Aorta (tissue), 5 donors: ENCODE results near the gene ZNF628. TPM values are rescaled to one million over a fixed set of nuclear protein-coding genes. Genes with fewer than 3 reads are reported as not detected.
A peak's percentile ranks its signal among the peaks of the same experiment; 100 is the strongest.

ENCODE experiments used
- ATAC-seq: fragments of 200-7000 bp; cut with Tn5 transposase; one replicate; pipeline ENCODE4 v1.9.1; 2022; ENCODE audit warnings: moderate library complexity; ENCODE audit not compliant: low FRiP score
- DNase-seq, 2 donors: peaks; one replicate each; pipeline ENCODE4 v3.0.0-alpha.2; 2020
- H3K27ac ChIP-seq, 2 donors: one replicate each; pipeline ENCODE4 v1.5.1; 2013; ENCODE audit warnings: low read length in 2 of 2, mild to moderate bottlenecking in 2 of 2, moderate library complexity in 2 of 2, control low read depth in 1 of 2, inconsistent platforms in 1 of 2, low read depth in 1 of 2
- H3K27me3 ChIP-seq, 2 donors: one replicate each; pipeline ENCODE4 v1.6.1; 2013; ENCODE audit warnings: control low read depth in 1 of 2, low read length in 1 of 2, mild to moderate bottlenecking in 1 of 2, moderate library complexity in 1 of 2; ENCODE audit not compliant: insufficient read depth in 2 of 2, control insufficient read depth in 1 of 2
- H3K36me3 ChIP-seq, 2 donors: one replicate each; pipeline ENCODE4 v1.6.1; 2013; ENCODE audit warnings: control low read depth in 1 of 2, low read length in 1 of 2, mild to moderate bottlenecking in 1 of 2; ENCODE audit not compliant: insufficient read depth in 2 of 2, control insufficient read depth in 1 of 2
- H3K4me1 ChIP-seq, 2 donors: one replicate each; pipeline ENCODE4 v1.6.1; 2013; ENCODE audit warnings: low read length in 2 of 2, control low read depth in 1 of 2, mild to moderate bottlenecking in 1 of 2, moderate library complexity in 1 of 2; ENCODE audit not compliant: insufficient read depth in 2 of 2, control insufficient read depth in 1 of 2
- H3K4me3 ChIP-seq, 2 donors: one replicate each; pipeline ENCODE4 v1.5.1; 2013; ENCODE audit warnings: low read length in 2 of 2, control low read depth in 1 of 2, mild to moderate bottlenecking in 1 of 2
- H3K9me3 ChIP-seq: one replicate; pipeline ENCODE4 v1.6.1; 2013; ENCODE audit warnings: mild to moderate bottlenecking, low read length; ENCODE audit not compliant: control insufficient read depth
- WGBS, 2 donors: extraction: QIAGEN DNeasy Blood & Tissue Kit; methylation state at CpG; one replicate each; pipeline ENCODE4 v1.1.7; 2013; 5-methylcytosine and 5-hydroxymethylcytosine counted together
- intact Hi-C, 2 donors: fragments of 100-400 bp; cut with DNase I; formaldehyde crosslinking; loops; one replicate each; pipeline versions ENCODE4 v1.14.2 to v1.15.0; 2022
- polyA plus RNA-seq, 2 donors: library from polyadenylated mRNA; stranded (reverse); fragments of 200-250 nt; gene quantifications; one replicate each; pipeline ENCODE4 v1.2.3, GENCODE V29; 2013
- total RNA-seq, 2 donors: library from RNA; stranded (reverse); fragmentation: NEBNext Ultra II Directional; extraction: Animal tissue kit (Norgen Biotek cat#: 25700); gene quantifications; one replicate each; pipeline ENCODE4 v1.2.1, GENCODE V29; 2021
- donor health status: healthy with polysubstance abuse.
- donor health status: Bipolar disorder and iron deficiency.
- donor health status: DM: no; HTN: no; CAD: no.
- donor health status: DM: no; HTN: no; CAD: no.
- donor health status: DM: yes; HTN: yes; CAD: no.

ZNF628 gene
- total and polyA plus RNA-seq, 4 donors, result 1.3 to 7.0 (median 4.5) TPM

DNA sequence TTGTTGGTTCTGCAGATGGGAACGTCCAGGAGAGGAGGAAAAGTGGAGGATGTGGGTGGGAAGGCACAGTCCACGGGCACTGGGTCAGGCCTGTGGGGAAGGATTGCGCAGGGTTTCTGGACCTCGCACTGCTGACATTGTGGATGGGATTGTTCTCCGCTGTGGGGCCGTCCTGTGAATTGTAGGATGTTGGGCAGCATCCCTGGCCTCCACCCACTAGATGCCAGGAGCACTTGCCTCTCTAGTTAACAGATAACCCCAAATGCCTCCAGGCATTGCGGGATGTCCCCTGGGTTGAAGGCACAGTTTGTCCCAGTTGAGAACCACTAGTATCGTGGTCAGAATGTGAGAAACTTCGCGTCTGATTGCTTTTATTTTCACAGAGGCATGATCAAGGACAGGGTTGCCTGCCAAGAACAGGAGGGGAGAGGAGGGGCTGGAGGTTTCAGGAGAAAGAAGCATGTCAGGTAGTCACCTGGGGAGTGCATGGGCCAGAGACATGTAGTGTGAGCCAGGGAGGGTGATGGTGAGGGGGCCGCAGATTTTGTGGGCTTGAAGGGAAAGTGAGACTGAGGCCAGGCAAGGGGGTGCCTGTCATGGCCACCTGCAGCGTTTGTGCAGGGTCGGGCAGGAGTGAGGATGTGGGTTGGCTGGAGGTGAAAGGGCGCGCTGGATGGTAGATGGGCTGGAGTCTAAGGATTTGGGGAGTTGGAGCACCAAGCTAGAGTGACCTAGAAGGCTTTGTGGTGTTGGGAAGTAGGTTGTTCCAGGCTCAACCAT lies 3.2 kb downstream of the ZNF628 start:
- DNase-seq (no peak), ATAC-seq (no peak)
- H3K27me3 ChIP-seq, result no peaks in the 10 kb centered on the region
- H3K36me3 ChIP-seq, result no peaks in the 10 kb centered on the region
- intact Hi-C loops, result no loop called here
- WGBS, 2 donors, result 75 to 84% methylated on average over 14 to 15 of the region's 15 CpGs
- no peak overlapping the region for H3K27ac ChIP-seq
- H3K4me3 ChIP-seq, result no peak overlapping the region
- no peaks in the 10 kb centered on the region for H3K9me3 ChIP-seq
- H3K4me1 ChIP-seq, result no peaks in the 10 kb centered on the region

- WGBS, 2 donors, result 92 to 95% methylated on average over 40 to 52 of the region's 52 CpGs
- Histone ChIP-seq H3K4me3 (no peak overlapping the region), H3K9me3 (no peaks in the 10 kb centered on the region), H3K27me3 (no peaks in the 10 kb centered on the region), H3K27ac (no peak overlapping the region), H3K36me3 (no peaks in the 10 kb centered on the region), H3K4me1 (no peaks in the 10 kb centered on the region)
- intact Hi-C loops, result no loop called here
- DNase-seq (no peak), ATAC-seq (no peak)
These were observed 4.9 kb downstream of the ZNF628 start for GRCh38 chr19:55481148-55481793.

- DNase-seq (no peak), ATAC-seq (no peak)
- Histone ChIP-seq H3K36me3 (no peaks in the 10 kb centered on the region), H3K27ac (no peak overlapping the region), H3K4me1 (no peaks in the 10 kb centered on the region), H3K4me3 (no peak overlapping the region), H3K9me3 (no peaks in the 10 kb centered on the region), H3K27me3 (no peaks in the 10 kb centered on the region)
- intact Hi-C loops, result no loop called here
- WGBS, 2 donors, result 67 to 79% methylated on average over 11 to 40 of the region's 40 CpGs
These were observed 5.4 kb downstream of the ZNF628 start for GRCh38 chr19:55481794-55482155.

GRCh38 chr19:55482156-55482961 lies 5.9 kb downstream of the ZNF628 start:
- DNase-seq (peak in 1 of 2 donors; percentile 74), ATAC-seq (no peak)
- Histone ChIP-seq H3K27ac (no peak overlapping the region), H3K36me3 (no peaks in the 10 kb centered on the region), H3K27me3 (no peaks in the 10 kb centered on the region), H3K4me3 (no peak overlapping the region), H3K4me1 (no peaks in the 10 kb centered on the region), H3K9me3 (no peaks in the 10 kb centered on the region)
- 86 to 88% methylated on average over 77 to 83 of the region's 83 CpGs for WGBS, 2 donors
- intact Hi-C loops, result no loop called here

DNA sequence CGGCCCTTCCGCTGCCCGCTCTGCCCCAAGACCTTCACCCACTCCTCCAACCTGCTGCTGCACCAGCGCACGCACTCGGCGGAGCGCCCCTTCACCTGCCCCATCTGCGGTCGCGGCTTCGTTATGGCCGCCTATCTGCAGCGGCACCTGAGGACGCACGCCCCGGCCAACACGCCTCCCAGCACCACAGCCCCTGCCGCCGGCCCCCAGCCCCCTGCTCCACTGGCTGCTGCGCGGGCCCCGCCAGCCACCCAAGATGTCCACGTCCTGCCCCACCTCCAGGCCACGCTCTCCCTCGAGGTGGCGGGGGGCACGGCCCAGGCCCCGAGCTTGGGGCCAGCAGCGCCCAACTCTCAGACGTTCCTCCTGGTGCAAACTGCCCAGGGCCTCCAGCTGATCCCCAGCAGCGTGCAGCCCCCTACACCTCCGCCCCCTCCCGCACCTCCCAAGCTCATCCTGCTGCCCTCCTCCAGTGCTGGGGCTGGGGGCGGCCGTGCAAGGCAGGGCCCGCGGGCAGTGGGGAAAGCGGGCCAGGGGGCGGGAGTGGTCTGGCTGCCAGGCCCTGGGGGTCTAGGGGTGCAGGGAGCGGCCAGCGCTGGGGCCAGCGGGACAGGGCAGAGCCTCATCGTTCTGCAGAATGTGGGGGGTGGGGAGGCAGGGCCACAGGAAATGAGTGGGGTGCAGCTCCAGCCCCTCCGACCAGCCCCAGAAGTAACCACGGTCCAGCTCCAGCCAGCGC lies 6.7 kb downstream of the ZNF628 start:
- DNase-seq, result no peak
- H3K9me3 ChIP-seq, result no peaks in the 10 kb centered on the region
- 93 to 94% methylated on average over 43 to 47 of the region's 47 CpGs for WGBS, 2 donors
- intact Hi-C loops, result no loop called here
- H3K36me3 ChIP-seq, result no peaks in the 10 kb centered on the region
- ATAC-seq, result no peak
- H3K4me3 ChIP-seq, result no peak overlapping the region
- H3K27ac ChIP-seq, result no peak overlapping the region
- H3K4me1 ChIP-seq, result no peaks in the 10 kb centered on the region
- H3K27me3 ChIP-seq, result no peaks in the 10 kb centered on the region

DNA sequence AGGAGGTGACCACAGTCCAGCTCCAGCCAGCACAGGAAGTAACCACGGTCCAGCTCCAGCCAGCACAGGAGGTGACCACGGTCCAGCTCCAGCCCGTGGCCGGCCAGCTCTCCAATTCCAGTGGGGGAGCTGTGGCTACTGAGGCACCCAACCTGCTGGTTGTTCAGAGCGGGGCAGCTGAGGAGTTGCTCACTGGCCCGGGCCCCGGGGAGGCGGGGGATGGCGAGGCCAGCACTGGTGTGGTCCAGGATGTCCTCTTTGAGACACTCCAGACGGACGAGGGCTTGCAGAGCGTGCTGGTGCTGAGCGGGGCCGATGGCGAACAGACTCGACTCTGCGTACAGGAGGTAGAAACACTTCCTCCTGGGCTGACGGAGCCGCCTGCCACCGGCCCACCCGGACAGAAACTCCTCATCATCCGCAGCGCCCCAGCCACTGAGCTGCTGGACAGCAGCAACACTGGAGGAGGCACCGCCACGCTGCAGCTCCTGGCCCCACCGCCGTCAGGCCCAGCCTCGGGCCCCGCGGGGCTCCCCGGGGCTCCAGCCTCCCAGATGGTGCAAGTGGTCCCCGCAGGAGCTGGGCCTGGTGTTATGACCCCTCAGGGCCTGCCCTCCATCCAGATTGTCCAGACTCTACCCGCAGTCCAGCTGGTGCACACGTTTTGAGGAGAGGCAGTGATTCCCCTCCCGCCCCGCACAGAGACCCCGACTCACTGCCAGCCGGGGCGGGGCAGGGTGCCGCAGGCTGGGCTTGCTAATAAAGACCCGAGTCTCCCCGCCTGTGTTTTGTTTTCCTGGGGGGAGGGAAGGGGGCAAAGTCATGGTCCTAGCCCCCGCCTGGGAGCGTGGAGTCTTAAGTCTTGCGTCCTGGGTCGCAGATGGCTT lies 7.5 kb downstream of the ZNF628 start:
- Histone ChIP-seq H3K36me3 (no peaks in the 10 kb centered on the region), H3K9me3 (no peaks in the 10 kb centered on the region), H3K4me3 (no peak overlapping the region), H3K27me3 (no peaks in the 10 kb centered on the region), H3K27ac (no peak overlapping the region), H3K4me1 (no peaks in the 10 kb centered on the region)
- no peak for ATAC-seq
- intact Hi-C loops, result no loop called here
- 72 to 76% methylated on average over 40 to 46 of the region's 46 CpGs for WGBS, 2 donors
- peak in 1 of 2 donors; percentile 52 for DNase-seq

DNA sequence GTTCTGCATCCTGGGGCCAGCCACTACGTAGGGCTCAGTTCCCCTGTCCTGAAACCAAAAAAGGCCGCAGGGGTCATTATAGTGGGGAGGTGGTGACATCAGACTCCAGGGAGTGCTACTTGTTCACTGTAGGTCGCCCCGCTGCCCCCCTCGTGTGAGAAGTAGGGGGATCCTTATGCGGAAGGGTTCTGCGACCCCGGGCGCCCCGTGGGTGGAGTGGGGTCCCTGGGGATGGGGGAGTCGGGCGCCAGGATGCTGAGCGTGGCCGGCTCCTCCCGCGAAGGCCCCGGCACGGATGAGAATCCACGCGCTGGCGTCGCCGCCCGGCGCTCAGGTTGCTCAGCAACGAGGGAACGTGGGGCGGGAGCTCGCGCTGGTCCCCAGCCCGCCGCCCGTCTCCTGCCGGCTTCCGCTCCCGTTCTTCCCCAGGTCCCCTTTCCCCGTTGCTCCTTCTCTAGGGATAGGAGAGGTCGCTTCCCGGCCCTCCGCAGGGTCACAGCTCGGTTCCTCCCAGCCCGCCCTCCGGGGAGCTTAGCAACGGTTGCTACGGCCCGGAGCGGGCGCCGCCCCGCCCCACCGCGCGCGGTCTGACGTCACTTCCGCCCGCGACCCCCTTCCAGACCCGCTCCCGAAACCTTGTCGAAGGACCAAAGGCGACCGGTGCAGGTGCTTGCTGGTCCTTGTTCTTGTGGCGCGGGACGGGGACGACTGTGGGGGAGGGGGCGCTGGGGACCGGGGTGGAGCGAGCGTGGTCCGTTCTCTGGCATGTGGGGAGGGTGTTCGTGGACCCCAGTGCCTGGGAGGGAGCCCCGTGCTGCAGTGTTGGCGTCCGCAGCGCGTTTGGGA lies 8.4 kb downstream of the ZNF628 start, which contains the start of gene NAT14:
TSS of gene NAT14 (plus strand) at position 596 of the 846 bp plus-strand sequence. CDS start 521 bp downstream, outside the sequence.
- Histone ChIP-seq H3K36me3 (no peaks in the 10 kb centered on the region), H3K4me1 (no peaks in the 10 kb centered on the region), H3K4me3 (peak within 1 kb of the TSS; percentile 5 to 39), H3K9me3 (no peaks in the 10 kb centered on the region), H3K27ac (peak within 1 kb of the TSS in 1 of 2 donors; percentile 55), H3K27me3 (no peaks in the 10 kb centered on the region)
- intact Hi-C loops, result no loop called here
- peak; percentile 72 to 89 for DNase-seq
- WGBS, 2 donors, result 0 to 1% methylated on average over 77 to 78 of the region's 78 CpGs
- ATAC-seq, result peak; percentile 39
